MCF 10A (cell line): ENCODE results near the gene MYL9. TPM values are rescaled to one million over a fixed set of nuclear protein-coding genes. Genes with fewer than 3 reads are reported as not detected.

Source experiments
- BruUV-seq: library from RNA; stranded (reverse); fragments of 400-500 nt; replicated peaks from 2 replicates; lab custom pipeline; 2021; lab: Mats Ljungman, UMichigan
- CTCF ChIA-PET: fragments of 300-600 bp; sonication (Branson Sonifier 250); formaldehyde crosslinking; extraction: SDS; loops from one replicate; lab custom pipeline; 2021; ENCODE audit warnings: antibody characterized with exemption, inconsistent platforms; lab: Yijun Ruan, JAX
- POLR2A ChIA-PET: fragments of 300-600, 350-650 bp; sonication (Branson Sonifier 250); formaldehyde crosslinking; extraction: SDS; loops from one replicate; lab custom pipeline; 2020; ENCODE audit warnings: antibody characterized with exemption, inconsistent platforms; lab: Yijun Ruan, JAX
- DNase-seq: peaks from one replicate; pipeline ENCODE4 v3.0.0-alpha.2; 2018; ENCODE audit not compliant: unreplicated experiment
- H3K27ac Mint-ChIP-seq: one replicate; pipeline ENCODE4 v1.8.0; 2022; ENCODE audit warnings: mild to moderate bottlenecking, low read depth, mixed read lengths; ENCODE audit not compliant: unreplicated experiment
- H3K27me3 Mint-ChIP-seq: one replicate; pipeline ENCODE4 v1.8.0; 2022; ENCODE audit warnings: mixed read lengths; ENCODE audit not compliant: insufficient read depth, unreplicated experiment
- H3K36me3 Mint-ChIP-seq: one replicate; pipeline ENCODE4 v1.8.0; 2022; ENCODE audit warnings: mild to moderate bottlenecking, moderate library complexity, mixed read lengths; ENCODE audit not compliant: insufficient read depth, unreplicated experiment
- H3K4me1 Mint-ChIP-seq: one replicate; pipeline ENCODE4 v1.8.0; 2022; ENCODE audit warnings: mixed read lengths; ENCODE audit not compliant: insufficient read depth, unreplicated experiment
- H3K4me3 Mint-ChIP-seq: one replicate; pipeline ENCODE4 v1.8.0; 2022; ENCODE audit warnings: mild to moderate bottlenecking, moderate library complexity, mixed read lengths; ENCODE audit not compliant: unreplicated experiment
- H3K9me3 Mint-ChIP-seq: one replicate; pipeline ENCODE4 v1.8.0; 2022; ENCODE audit warnings: mixed read lengths; ENCODE audit not compliant: unreplicated experiment
- intact Hi-C: fragments of 100-400 bp; cut with micrococcal nuclease; formaldehyde crosslinking; loops from 2 replicates; pipeline ENCODE4 v1.14.1; 2022
- total RNA-seq: library from RNA; stranded (reverse); gene quantifications from 2 replicates; pipeline ENCODE4 v1.2.3, GENCODE V29; 2022
- TF ChIP-seq, protein P1 (sequence below): fragments of 200-600 bp; IDR thresholded peaks from one replicate; pipeline ENCODE4 v1.8.0; 2022; ENCODE audit warnings: antibody characterized with exemption, mild to moderate bottlenecking; ENCODE audit not compliant: unreplicated experiment

The MYL9 gene
- total RNA-seq, 1 experiment from 2014 or later = 7.9 TPM

- BruUV-seq = no TSS peak
- intact Hi-C loops = no loop called here
- Mint-ChIP-seq H3K4me1 (peaks cover 19% of the 10 kb centered on the region), H3K9me3 (no peaks in the 10 kb centered on the region), H3K27ac (peak overlapping the region; percentile 87), H3K27me3 (no peaks in the 10 kb centered on the region), H3K4me3 (peak overlapping the region; percentile 58), H3K36me3 (no peaks in the 10 kb centered on the region)
- CTCF ChIA-PET = interaction anchor here (1.2 to 2.8 kb wide), 2 partner anchors 14 to 33 kb away, joined by 3 to 8 read pairs; partner anchors contain the start of gene RAB5IF
- DNase-seq = no peak
- TF ChIP-seq, protein P1, sequence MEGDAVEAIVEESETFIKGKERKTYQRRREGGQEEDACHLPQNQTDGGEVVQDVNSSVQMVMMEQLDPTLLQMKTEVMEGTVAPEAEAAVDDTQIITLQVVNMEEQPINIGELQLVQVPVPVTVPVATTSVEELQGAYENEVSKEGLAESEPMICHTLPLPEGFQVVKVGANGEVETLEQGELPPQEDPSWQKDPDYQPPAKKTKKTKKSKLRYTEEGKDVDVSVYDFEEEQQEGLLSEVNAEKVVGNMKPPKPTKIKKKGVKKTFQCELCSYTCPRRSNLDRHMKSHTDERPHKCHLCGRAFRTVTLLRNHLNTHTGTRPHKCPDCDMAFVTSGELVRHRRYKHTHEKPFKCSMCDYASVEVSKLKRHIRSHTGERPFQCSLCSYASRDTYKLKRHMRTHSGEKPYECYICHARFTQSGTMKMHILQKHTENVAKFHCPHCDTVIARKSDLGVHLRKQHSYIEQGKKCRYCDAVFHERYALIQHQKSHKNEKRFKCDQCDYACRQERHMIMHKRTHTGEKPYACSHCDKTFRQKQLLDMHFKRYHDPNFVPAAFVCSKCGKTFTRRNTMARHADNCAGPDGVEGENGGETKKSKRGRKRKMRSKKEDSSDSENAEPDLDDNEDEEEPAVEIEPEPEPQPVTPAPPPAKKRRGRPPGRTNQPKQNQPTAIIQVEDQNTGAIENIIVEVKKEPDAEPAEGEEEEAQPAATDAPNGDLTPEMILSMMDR = no peak
- POLR2A ChIA-PET = interaction anchor here (1.2 to 6.4 kb wide), 4 partner anchors 13 to 618 kb away, joined by 3 to 60 read pairs (median 5); partner anchors contain the start of genes RAB5IF and SCAND1
Measured at GRCh38 chr20:36572701-36573102, 31.4 kb downstream of the MYL9 start.

DNA sequence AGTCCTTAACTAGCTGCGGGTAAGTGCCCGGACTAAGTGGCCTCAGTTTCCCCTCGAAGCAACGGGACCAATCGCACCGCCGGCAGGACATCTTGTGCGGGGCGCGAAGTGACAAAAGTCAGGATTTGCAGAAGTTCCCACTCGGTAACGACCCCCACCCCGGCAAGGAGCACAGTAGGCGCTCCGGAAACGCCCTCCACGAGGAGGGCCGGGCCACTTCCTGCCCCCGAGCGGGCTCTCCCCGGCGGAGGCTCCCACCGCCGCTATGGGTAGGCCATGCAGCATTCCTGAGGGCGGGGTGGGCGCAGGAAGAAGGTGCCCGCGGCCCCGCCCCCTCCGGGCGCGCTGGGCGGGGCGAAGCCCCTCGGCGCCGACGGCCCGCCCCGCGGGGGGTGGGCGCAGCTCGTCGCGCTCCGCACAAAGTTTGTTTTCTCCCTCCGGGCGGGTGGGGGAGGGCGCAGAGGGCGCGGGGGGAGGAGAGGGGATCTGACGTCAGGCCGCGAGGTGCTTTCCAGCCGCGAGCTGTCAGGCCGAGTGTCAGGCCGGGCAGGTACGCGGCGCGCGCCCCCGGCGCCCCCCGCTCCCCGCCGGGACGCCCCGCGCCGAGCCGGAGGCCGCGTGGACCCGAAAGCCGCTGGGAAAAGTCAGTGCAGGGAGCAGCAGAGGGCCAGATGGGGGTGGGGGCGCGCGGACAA lies 31.9 kb downstream of the MYL9 start, which contains the start of gene TGIF2:
TSS of gene TGIF2 (plus strand) at position 495 of the 695 bp plus-strand sequence. CDS start 5,178 bp downstream, outside the sequence.
- intact Hi-C loops = no loop called here
- Mint-ChIP-seq H3K9me3 (no peaks in the 10 kb centered on the region), H3K36me3 (no peaks in the 10 kb centered on the region), H3K27me3 (no peaks in the 10 kb centered on the region), H3K4me3 (peak within 1 kb of the TSS; percentile 74), H3K4me1 (peaks cover 19% of the 10 kb centered on the region), H3K27ac (peak within 1 kb of the TSS; percentile 87)
- CTCF ChIA-PET = interaction anchor here (1.0 to 2.8 kb wide), 3 partner anchors 14 to 32 kb away, joined by 3 to 8 read pairs (median 5); partner anchors contain the start of gene RAB5IF
- TF ChIP-seq, protein P1 = no peak
- POLR2A ChIA-PET = interaction anchor here (0.7 to 6.4 kb wide), 7 partner anchors 11 to 677 kb away, joined by 3 to 60 read pairs (median 4); partner anchors contain the start of genes RAB5IF and SCAND1
- no TSS peak for BruUV-seq
- DNase-seq = peak; percentile 57

GRCh38 chr20:36573798-36574365 lies 32.6 kb downstream of the MYL9 start:
- H3K27me3 Mint-ChIP-seq = no peaks in the 10 kb centered on the region
- peaks cover 19% of the 10 kb centered on the region for H3K4me1 Mint-ChIP-seq
- TF ChIP-seq, protein P1 = no peak
- H3K9me3 Mint-ChIP-seq = no peaks in the 10 kb centered on the region
- CTCF ChIA-PET = interaction anchor here (1.0 to 1.3 kb wide), 4 partner anchors 15 to 19 kb away, joined by 3 to 5 read pairs (median 5); no protein-coding TSS in a partner anchor
- no peak for DNase-seq
- no peaks in the 10 kb centered on the region for H3K36me3 Mint-ChIP-seq
- intact Hi-C loops = no loop called here
- BruUV-seq = no TSS peak
- no peak overlapping the region for H3K27ac Mint-ChIP-seq
- H3K4me3 Mint-ChIP-seq = peak overlapping the region; percentile 74
- POLR2A ChIA-PET = interaction anchor here (0.7 to 6.4 kb wide), 8 partner anchors 11 to 677 kb away, joined by 3 to 60 read pairs (median 5); partner anchors contain the start of genes RAB5IF and SCAND1
